NCI-H774 (cell line): ENCODE results near the gene CTNNA2.

Experiments
- DNase-seq: peaks from one replicate; lab custom pipeline; 2025; lab: John Stamatoyannopoulos, UW

Gene CTNNA2

GRCh38 chr2:80291656-80292055 is 778.8 kb downstream of the CTNNA2 start:
- no peak for DNase-seq

GRCh38 chr2:80292474-80292873 is 779.6 kb downstream of the CTNNA2 start:
- peak; percentile 1 for DNase-seq

GRCh38 chr2:80293039-80293438 is 780.2 kb downstream of the CTNNA2 start:
- DNase-seq, result no peak

GRCh38 chr2:80298954-80299353 is 786.1 kb downstream of the CTNNA2 start:
- no peak for DNase-seq

GRCh38 chr2:80299661-80300060 is 786.8 kb downstream of the CTNNA2 start:
- no peak for DNase-seq

- no peak for DNase-seq
Measured at GRCh38 chr2:80300346-80300745, 787.5 kb downstream of the CTNNA2 start.

GRCh38 chr2:80300954-80301353 is 788.1 kb downstream of the CTNNA2 start:
- no peak for DNase-seq

GRCh38 chr2:80302001-80302313 is 789.1 kb downstream of the CTNNA2 start:
- DNase-seq, result no peak

GRCh38 chr2:80302314-80303005 is 789.6 kb downstream of the CTNNA2 start:
- DNase-seq, result no peak

GRCh38 chr2:80303006-80303908 is 790.4 kb downstream of the CTNNA2 start:
- no peak for DNase-seq

- DNase-seq, result no peak
Measured at GRCh38 chr2:80303909-80304837, 791.3 kb downstream of the CTNNA2 start, which contains the start of gene LRRTM1. Gene LRRTM1 (minus strand): TSS chr2:80304752. CDS start chr2:80303819, 933 bp downstream.

- DNase-seq, result no peak
Measured at GRCh38 chr2:80311304-80311703, 798.5 kb downstream of the CTNNA2 start.

- DNase-seq, result no peak
Measured at GRCh38 chr2:80312282-80312839, 799.5 kb downstream of the CTNNA2 start.

- no peak for DNase-seq
Measured at GRCh38 chr2:80322311-80322920, 809.6 kb downstream of the CTNNA2 start.

GRCh38 chr2:80322958-80323357 is 810.1 kb downstream of the CTNNA2 start:
- DNase-seq, result no peak

- DNase-seq, result no peak
Measured at GRCh38 chr2:80323610-80324009, 810.8 kb downstream of the CTNNA2 start.

GRCh38 chr2:80324525-80324924 is 811.7 kb downstream of the CTNNA2 start:
- DNase-seq, result no peak

GRCh38 chr2:80326214-80326613 is 813.4 kb downstream of the CTNNA2 start:
- DNase-seq, result no peak

GRCh38 chr2:80326861-80327260 is 814.0 kb downstream of the CTNNA2 start:
- DNase-seq, result no peak

- DNase-seq, result no peak
Measured at GRCh38 chr2:80328159-80328571, 815.3 kb downstream of the CTNNA2 start.

GRCh38 chr2:80329491-80329890 is 816.6 kb downstream of the CTNNA2 start:
- no peak for DNase-seq
